ENCODE results near the gene FIG4.
A peak's percentile ranks its signal among the peaks of the same experiment; 100 is the strongest.
"Not testable (repeated sequence)": the region's sequence is repeated elsewhere in the genome, so short reads cannot be mapped to it uniquely, and the experiment has no call there.

Gene FIG4

DNA sequence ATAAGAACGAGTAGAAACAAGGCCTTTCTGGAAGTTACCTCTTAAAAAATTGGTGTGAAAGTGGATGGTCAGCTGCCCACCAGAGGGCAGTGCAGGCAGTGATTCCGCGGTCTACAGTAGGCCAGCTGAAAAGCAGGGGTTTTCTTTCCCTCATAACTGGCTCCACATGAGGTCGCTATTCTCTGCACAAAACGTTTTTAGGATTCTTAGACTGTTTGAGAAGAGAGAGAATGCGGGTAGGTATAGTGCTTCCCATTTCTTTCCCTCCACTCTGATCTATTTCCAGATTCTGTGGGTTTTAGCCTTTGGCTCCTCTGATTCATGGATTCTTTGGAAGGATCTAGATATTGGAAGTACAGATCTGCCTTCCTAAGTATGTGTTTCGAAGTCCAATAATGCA is 14.2 kb downstream of the FIG4 start:
- peak; percentile 92 for DNase-seq

DNA sequence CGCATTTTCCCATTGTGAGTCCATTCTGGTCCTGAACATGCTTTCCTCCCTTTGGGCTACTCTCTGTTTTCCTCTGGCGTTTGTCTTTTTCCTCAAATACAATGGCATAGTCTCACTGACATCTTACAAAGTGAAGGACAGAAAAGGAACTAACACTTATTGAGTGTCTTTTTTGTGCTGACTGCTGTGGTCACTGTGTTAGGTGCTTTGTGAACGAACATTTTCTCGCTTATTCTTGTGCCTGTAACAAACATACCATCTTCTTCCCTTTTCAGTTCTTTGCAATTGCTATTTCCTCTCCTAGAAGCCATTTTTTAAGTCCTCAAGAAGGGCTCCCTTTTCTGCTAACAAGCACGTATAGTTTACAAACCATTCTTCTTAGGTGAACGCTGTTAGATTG is 15.4 kb downstream of the FIG4 start:
- no peak for DNase-seq

DNA sequence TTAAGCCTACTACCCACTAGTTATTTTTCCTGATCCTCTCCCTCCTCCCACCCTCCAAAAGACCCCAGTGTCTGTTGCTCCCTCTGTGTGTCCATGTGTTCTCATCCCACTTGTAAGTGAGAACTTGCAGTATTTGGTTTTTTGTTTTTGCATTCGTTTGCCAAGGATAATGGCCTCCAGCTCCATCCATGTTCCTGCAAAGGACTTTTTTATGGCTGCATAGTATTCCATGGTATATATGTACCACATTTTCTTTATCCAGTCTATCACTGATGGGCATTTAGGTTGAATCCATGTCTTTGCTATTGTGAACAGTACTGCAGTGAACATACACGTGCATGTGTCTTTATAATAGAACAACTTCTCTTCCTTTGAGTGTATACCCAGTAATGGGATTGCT is 17.0 kb downstream of the FIG4 start:
- DNase-seq: not testable (repeated sequence)

DNA sequence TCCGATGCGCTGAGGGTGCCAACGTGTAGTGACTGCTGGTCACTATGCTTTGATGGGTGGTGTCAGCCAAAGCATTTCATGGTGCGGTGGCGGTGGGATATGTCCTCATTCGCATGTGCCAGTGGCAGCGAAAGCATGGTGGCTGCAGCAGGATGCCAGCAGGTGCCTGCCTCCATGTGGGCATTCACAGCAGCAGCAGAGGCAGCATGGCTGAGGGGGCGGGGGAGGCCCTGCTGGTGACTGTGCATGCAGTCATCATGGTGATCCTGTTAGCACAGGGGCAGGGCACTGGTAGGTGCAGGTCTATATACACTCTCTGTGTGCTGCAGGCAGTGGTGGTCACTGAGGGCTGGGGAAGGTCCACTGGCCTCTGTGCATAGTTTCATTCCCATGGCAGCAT is 22.0 kb downstream of the FIG4 start:
- no peak for DNase-seq

DNA sequence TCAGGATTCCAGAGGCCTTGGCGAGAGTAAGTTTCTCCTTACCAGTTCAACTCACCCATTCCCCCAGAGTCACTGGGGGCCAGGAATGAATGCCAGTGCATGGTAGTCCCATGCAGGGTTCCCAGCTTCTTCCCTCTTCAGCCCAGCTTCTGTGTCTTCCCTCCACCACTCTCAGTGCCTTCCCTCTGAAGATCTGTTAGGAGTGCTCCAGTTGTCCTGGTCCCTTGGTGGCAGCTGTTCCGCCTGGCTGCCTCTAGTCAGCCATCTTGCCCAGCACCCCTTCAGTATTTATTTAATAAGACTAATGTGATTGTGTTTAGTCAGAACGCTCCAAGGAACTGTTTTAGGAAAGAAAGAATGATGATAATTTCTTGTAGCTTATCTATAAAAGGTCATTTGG is 23.1 kb downstream of the FIG4 start:
- DNase-seq: no peak

DNA sequence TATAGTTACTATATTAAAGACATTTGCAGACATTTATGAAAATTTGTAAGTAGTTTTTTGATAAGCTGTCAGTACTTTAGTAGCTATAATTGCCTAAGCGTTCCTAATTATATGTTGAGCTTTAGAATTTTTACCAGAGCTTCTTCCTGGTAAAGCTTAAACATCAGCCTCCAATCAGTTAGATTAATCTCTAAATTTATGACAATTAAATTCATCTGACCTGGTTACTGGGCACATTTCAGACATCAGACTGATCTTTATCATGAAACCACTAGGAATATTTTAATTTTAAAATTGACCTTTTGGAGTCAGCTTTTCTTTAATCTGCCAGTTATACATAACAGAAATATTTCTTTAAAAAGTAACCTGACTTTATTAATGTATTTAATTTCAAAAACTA is 23.5 kb downstream of the FIG4 start:
- DNase-seq: no peak

DNA sequence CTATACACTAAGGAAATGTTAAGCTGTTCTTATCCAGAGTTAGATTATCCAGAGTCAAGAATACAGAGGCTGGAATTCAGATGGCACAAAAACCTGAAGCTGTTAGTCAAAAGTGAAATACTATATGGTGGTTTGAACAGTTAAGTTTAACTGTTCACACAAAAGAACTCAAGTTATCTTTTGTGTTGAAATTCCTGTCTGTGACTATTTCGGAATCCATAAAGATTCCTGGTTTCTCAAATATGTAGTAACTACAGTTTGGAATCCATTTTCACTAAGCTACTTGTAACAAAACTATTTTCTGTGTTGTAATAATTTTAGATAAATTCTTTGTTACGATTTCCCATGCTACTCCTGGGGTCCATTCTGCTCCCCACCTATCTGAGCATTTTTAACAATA is 24.5 kb downstream of the FIG4 start:
- DNase-seq: no peak

DNA sequence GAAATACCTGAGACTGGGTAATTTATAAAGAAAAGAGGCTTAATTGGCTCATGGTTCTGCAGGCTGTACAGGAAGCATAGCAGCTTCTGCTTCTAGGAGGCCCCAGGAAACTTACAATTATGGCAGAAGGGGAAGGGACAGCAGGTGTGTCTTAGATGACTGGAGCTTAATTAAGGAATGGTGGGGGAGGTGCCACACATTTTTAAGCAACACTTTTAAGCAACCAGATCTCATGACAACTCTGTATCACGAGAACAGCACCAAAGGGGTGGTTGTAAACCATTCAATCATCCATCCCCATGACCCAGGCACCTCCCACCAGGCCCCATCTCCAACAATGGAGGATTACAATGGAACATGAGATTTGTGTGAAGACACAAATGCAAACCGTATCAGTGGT is 26.9 kb downstream of the FIG4 start:
- no peak for DNase-seq

DNA sequence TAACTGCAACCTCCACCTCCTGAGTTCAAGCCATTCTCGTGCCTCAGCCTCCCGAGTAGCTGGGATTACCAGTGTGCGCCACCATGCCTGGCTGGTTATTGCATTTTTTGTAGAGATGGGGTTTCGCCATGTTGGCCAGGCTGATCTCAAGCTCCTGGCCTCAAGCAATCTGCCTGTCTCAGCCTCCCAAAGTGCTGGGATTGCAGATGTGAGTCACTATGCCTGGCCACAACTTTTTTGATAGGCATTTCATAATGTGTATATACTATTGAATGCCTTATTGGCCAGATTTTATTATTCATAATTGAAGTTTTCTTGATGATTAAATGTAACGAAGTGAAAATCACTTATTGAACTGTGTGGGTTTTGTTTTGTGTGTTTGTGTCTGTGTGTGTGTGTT is 27.9 kb downstream of the FIG4 start:
- no peak for DNase-seq

DNA sequence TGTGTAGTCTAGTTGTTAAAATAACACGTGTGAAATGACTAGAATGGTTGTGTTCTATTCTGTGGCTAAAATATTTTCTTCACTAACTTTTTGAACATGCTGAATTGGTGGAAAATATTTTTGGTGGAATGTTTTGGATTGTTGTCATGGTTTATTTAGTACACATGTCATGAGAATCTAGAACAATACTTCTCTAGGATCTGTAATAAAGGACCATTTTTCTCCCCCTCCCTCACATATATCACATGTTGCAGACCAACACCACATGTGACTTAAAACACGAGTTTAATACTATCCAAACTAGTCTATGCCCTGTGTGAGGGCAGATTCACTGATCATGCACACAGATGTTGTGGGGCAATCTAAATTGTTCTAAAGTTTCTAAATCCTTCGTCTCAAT is 29.2 kb downstream of the FIG4 start:
- DNase-seq: no peak

DNA sequence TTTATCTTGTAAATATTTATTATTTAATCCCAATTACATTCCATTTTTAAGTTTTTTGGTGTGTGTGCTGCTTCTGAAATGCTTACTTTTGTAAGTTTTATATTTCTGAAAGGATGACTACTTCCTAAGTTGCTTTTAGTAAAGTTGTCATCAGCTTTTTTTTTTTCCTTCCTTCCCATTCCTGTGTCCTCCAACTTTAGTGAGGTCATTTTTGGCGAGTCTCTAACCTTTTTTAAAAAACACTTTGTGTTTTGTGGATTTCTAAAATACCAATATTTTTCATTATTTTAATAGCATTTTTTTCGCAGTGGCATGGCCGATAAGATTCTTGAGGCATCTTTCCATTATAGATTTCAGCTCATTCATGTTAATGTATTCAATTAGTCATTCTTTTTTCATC is 30.9 kb downstream of the FIG4 start:
- no peak for DNase-seq

DNA sequence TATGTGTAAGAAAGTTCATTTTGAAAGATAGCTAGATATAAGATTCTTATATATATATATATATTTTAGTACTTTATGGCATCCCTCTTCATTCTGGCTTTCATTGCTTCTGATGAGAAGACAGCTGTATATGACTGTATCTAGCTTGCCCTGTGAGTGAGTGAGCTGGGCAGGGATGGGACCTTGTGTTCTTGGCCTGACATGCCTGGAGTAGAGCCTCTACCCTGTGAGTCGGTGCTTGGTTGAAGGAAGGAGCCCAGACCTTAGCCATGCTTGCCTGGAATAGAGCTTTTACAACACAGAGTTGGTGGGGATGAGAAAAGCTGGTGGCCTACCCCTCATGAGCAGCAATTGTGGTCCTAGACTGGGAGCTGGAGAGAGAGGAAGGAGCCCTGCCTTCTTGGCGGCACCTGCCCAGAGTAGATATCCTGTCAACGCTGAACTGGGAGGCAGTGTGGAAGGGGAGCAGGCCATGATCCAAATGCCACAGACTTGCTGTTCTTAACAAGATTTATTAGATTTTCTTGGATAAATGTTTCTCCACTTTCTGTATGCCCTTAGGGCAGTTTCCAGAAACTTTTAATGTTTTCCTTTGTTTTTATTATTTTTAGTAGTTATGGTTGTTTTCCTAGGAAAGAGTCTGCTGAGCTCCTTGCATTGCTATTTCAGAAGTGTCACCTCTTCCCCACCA is 31.6 kb downstream of the FIG4 start:
- DNase-seq: no peak

DNA sequence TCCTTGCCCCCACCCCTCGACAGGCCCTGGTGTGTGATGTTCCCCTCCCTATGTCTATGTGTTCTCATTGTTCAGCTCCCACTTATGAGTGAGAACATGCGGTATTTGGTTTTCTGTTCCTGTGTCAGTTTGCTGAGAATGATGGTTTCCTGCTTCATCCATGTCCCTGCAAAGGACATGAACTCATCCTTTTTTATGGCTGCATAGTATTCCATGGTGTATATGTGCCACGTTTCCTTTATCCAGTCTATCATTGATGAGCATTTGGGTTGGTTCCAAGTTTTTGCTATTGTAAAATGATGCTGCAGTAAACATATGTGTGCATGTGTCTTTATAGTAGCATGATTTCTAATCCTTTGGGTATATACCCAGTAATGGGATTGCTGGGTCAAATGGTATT is 34.2 kb downstream of the FIG4 start:
- DNase-seq: not testable (repeated sequence)

DNA sequence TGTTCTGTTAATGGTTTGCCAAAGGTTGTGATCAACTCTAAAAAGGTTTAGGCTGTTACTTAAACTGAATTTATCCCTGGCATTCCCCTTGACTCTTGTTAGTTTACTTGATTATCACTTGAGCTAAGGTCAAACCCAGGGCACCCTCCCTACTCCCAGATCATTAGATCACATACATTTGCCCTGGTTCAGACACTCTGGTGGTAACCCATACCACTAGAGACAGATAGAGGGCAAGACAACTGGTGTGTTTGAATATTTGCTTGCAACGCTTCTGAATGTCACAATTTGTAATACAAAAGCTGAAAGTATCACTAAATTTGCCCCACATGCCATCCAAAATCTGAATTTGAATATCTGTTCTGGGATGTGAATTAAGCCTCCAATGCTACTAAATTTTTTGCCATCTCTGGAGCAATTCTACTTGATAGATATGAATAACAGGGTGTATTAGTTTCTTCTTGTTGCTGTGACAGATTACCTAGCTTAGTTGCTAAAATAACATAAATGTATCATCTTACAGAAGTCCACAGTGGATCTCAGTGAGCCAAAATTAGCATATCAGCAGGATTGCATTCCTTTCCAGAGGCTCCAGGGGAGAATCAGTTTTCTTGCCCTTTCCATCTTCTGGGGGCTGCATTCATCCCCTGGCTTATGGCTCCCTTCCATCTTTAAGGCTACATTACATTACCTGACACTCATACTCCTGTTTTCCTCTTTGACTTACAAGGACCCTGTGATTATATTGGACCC is 45.4 kb downstream of the FIG4 start:
- no peak for DNase-seq

DNA sequence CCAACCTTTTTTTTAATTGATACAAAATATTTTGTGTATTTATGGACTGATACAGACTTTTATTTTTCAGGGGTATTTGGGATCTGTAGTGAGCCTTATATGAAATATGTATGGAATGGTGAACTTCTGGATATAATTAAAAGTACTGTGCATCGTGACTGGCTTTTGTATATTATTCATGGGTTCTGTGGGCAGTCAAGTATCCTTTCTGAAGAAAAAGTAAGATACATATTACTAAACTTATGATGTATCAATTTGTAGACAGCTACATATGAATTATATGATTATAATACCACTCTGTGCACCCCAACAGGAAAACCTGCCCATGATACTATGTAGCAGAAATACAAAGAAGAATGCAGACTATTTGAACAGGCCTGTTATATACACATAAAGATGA is 47.2 kb downstream of the FIG4 start:
- DNase-seq: no peak

DNA sequence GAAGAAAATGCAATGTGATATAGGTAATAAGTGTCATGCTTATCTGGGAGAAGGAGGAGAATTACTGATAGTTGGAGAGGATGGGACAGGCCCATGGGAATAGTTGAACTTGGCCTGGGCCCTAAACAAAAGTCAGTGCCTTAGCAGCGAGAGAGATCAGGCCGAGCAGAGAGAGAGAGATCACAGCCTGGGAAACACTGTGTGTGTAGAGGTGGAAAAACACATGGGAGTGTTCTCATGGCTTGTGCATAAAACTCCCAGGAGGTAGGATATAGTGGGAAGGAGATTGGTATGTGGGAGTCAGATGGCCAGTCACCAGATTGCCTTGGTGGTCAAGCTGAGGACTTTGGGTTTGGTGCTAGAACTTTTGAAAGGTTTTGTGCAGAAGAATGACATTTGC is 47.6 kb downstream of the FIG4 start:
- DNase-seq: no peak

DNA sequence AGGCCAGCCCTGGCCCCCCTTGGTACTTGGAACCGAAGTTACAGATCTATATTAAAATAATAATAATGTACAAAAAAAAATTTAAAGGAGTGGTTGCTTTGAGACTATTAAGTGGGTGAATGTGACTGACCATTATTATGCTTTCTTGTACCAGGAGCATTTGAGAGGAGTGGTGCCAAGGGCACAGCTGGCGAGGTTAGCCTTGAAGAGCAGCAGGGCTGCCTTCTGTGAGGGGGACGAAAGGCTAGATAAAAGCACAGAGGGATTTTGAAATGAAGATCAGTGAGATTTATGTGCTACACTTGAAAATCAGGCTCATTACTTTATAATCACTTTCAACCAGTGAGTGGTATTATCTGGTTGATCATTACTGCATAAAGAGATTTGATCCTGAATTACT is 48.6 kb downstream of the FIG4 start:
- DNase-seq: no peak

DNA sequence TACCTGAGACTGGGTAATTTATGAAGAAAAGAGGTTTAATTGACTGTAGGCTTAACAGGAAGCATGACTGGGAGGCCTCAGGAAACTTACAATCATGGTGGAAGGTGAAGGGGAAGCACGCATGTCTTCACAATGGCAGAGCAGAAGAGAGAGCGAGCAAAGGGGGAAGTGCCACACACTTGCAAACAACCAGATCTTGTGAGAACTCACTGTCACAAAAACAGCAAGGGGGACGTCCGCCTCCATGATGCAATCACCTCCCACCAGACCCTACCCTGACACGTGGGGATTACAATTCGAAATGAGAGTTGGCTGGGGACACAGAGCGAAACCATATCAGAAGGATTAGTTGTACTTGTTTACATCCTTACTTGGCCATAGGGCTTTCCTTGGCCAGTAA is 49.7 kb downstream of the FIG4 start:
- DNase-seq: no peak

DNA sequence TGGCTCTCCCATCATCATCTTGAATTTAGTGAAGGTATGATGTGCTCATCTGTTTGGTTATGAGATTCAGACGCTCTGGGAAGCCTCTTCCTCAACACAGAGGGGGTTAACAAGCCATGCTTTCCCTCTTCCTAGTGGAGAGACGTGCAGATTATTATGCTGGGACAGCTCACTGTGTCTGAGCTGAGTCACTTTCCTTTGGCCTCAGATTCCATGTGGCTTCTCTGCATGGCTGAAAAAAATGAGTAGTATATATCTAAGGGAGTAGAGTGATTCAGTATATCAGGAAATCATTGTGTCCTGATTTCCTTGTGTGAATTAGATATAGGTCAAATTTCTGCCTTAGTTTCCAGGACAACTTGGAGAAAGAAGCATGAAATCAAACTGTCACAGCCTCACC is 52.6 kb downstream of the FIG4 start:
- DNase-seq: no peak

DNA sequence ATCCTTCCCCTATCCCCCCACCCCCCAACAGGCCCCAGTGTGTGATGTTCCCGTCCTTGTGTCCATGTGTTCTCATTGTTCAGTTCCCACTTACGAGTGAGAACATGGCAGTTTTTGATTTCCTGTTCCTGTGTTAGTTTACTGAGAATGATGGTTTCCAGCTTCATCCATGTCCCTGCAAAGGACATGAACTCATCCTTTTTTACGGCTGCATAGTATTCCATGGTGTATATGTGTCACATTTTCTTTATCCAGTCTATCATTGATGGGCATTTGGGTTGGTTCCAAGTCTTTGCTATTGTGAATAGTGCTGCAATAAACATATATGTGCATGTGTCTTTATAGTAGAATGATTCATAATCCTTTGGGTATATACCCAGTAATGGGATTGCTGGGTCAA is 53.7 kb downstream of the FIG4 start:
- not testable (repeated sequence) for DNase-seq

DNA sequence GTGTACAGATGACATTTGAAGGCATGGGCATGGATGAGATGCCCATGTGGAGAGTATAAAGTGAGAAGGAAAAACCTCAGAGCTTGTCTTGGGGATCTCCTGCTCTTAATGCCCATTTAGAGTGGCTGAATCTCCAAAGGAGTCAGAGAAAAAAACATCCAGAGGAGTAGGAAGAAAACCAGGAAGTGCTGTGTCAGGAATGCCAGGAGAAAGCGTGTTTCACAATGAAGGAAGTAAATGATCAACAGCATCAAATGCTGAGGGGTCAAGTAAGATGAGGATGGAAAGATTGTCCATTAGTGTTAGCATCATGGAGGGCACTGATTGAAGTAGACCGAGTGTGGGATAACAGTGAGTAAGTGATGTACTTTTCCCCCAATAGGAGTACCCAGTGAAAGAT is 56.1 kb downstream of the FIG4 start:
- DNase-seq: no peak

DNA sequence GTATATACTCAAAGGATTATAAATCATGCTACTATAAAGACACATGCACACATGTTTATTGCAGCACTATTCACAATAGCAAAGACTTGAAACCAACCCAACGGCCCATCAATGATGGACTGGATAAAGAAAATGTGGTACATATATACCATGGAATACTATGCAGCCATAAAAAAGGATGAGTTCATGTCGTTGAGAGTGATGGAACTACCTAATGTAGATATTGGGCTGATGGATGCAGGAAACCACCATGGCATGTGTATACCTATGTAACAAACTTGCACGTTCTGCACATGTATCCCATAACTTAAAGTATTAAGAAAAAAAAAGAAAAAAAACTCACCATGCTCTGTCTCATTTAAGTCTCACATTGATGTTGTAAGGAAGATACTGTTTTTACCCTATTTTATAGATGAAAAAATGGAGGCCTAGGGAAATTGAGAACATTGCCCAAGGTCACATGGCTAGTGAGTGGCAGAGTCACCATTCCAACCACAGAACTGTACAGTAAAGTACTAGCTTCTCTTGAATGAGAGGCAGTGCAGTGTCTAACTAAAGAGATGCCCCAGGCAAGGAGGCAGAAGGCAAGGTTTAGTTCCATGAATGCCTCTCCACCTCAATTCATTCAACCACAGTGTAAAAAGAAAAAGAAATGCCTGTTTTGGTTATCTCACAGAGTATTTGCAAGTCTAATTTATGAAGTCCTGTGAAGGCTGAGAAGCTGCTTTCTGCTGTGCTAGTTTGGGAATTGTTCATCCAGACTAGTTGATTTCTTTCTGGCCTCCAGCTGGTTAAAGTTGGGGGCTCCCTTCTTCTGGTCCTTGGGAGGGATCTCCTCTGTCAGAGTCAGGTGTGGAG is 68.2 kb downstream of the FIG4 start:
- DNase-seq: no peak

DNA sequence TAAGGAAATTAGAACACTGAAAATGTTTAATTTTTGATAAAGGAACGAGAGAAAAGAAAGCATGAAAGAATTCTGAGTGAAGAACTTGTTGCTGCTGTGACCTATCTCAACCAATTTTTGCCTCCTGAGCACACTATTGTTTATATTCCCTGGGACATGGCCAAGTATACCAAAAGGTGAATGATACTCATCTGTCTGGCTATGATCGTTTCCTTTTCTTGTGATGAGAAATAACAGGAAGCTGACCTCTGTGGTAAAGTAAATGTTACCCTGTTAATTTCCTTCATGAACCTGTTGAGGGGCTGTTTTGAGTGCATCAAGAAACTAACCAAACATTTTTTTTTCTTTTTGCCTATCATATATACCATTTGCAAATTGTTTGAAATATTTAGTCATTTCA is 69.1 kb downstream of the FIG4 start:
- DNase-seq: no peak

DNA sequence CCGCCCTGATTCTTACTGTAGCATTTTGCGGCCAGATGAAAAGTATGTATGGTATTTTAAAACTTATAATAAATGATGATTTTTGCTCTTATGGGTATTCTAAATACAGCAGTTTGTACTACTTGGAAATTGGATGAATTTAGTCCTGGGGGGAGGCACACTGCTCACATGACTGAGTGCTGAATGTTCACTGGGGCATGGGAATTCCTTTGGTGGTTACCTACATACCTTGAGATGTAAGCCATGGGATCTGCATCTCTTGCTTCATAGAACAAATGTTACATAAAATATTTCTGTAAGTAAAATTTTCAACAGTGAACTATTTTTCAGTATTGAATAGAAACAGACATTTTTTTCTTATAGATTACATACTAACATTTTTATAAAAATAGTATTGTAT is 71.1 kb downstream of the FIG4 start:
- no peak for DNase-seq

All from SHP77 treated with DMSO at 0.1 percent for 48 hours (cell line).